Uterus (tissue), 4 donors: ENCODE results near the gene TTC7B. TPM values are rescaled to one million over a fixed set of nuclear protein-coding genes. Genes with fewer than 3 reads are reported as not detected.

ENCODE experiments used
- DNase-seq, 2 donors: peaks; one replicate each; pipeline ENCODE4 v3.0.0-alpha.2; 2019 to 2020
- H3K27ac ChIP-seq, 2 donors: fragments of 200-600 bp; sonication (generic); 1 replicate in 1 of 2; 2 replicates in 1 of 2; pipeline ENCODE4 v1.5.1; 2016 to 2018
- H3K27me3 ChIP-seq, 2 donors: fragments of 200-600 bp; sonication (generic); one replicate each; pipeline ENCODE4 v1.5.1; 2018 to 2019; ENCODE audit warnings: control low read depth in 1 of 2
- H3K36me3 ChIP-seq, 2 donors: fragments of 200-600 bp; sonication (generic); one replicate each; pipeline ENCODE4 v1.5.1; 2019; ENCODE audit warnings: control low read depth in 1 of 2
- H3K4me1 ChIP-seq, 2 donors: fragments of 200-600 bp; sonication (generic); one replicate each; pipeline ENCODE4 v1.5.1; 2018 to 2019; ENCODE audit warnings: control low read depth in 1 of 2
- H3K4me3 ChIP-seq, 2 donors: fragments of 200-600 bp; sonication (generic); 1 replicate in 1 of 2; 2 replicates in 1 of 2; pipeline ENCODE4 v1.5.1; 2018 to 2019; ENCODE audit warnings: mild to moderate bottlenecking in 1 of 2
- H3K9me3 ChIP-seq, 2 donors: fragments of 200-600 bp; sonication (generic); one replicate each; pipeline ENCODE4 v1.5.1; 2019; ENCODE audit warnings: control low read depth in 1 of 2
- POLR2A ChIP-seq, 2 donors: fragments of 450-650 bp; IDR thresholded peaks; one replicate each; pipeline ENCODE4 v1.6.1; 2016; ENCODE audit warnings: antibody characterized with exemption in 2 of 2, mild to moderate bottlenecking in 1 of 2, moderate library complexity in 1 of 2
- intact Hi-C: fragments of 100-400 bp; cut with DNase I; formaldehyde crosslinking; loops from one replicate; pipeline ENCODE4 v1.15.1; 2023; ENCODE audit warnings: low total_unique reads
- total RNA-seq, 4 donors: library from RNA; depleted of rRNA in 3 of 4; stranded (reverse); fragments of >200 nt in 3 of 4; gene quantifications; one replicate each; pipeline versions ENCODE4 v1.1.0 to v1.2.4, GENCODE V29; 2014 to 2023
- TF ChIP-seq, protein P1 (sequence below), 4 experiments: fragments of 200-600 bp in 2 of 4; fragments of 450-650 bp in 2 of 4; sonication (generic) in 2 of 4; IDR thresholded peaks; one replicate each; pipeline ENCODE4 v1.5.1; 2016 to 2019; ENCODE audit warnings: antibody characterized with exemption in 4 of 4, mild to moderate bottlenecking in 2 of 4, moderate library complexity in 1 of 4
- donor health status: DM: yes; HTN: yes; CAD: no.

TTC7B gene
- total RNA-seq, 4 donors from 2014 or later = 15.3 to 73.9 (median 28.0) TPM

DNA sequence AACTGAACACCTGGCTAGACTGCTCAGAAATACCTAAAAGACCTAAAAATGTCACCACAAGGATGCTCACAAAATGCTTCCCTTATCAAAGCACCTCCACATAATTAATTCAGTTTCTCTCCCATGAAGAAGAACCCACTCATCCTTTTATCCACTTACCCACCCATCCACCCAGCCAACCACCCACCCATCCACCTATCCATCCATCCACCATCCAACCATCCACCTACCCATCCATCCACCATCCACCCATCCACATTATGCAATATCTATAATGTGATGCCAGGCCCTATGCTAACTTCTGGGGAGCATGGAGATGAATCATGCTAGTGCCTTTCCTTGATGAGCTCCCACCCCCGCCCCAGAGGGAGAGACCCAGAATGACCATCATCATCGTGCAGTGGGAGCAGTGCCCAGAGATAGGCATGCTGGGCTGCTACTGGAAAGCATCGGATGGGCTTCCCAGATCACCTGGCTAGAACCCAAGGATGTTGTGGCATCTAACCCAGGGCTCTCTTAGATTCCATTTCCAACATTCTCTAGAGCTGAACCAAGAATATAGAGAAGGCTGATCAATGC lies 166.6 kb downstream of the TTC7B start:
- no peaks in the 10 kb centered on the region for H3K4me1 ChIP-seq
- H3K27ac ChIP-seq = no peak overlapping the region
- no peaks in the 10 kb centered on the region for H3K9me3 ChIP-seq
- TF ChIP-seq POLR2A (IDR thresholded peaks at IDR 0.05) = no peak
- intact Hi-C loops = no loop called here
- H3K36me3 ChIP-seq = no peaks in the 10 kb centered on the region
- no peak for DNase-seq
- no peak overlapping the region for H3K4me3 ChIP-seq
- no peaks in the 10 kb centered on the region for H3K27me3 ChIP-seq

DNA sequence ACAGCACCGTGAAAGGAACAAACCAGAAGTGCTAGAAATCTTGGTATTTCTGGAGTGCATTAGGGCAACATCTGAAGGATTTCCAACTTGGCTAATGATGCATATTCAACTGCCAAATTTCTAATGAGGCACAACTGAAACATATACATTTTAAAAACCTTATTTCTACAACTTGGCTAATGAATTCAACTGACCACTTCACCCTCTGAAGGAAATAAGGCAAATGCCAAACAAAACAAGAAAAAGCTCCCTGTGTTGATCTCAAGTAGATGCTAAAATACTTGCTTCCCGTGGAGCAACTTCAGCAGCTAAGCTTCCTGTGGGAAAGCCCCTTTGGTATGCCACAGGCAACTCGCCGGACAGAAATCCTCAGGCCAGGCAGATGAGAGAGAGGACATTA lies 167.1 kb downstream of the TTC7B start:
- Histone ChIP-seq H3K36me3 (no peaks in the 10 kb centered on the region), H3K4me1 (no peaks in the 10 kb centered on the region), H3K27ac (no peak overlapping the region), H3K27me3 (no peaks in the 10 kb centered on the region), H3K4me3 (no peak overlapping the region), H3K9me3 (no peaks in the 10 kb centered on the region)
- intact Hi-C loops = no loop called here
- no peak for DNase-seq
- TF ChIP-seq, protein P1, sequence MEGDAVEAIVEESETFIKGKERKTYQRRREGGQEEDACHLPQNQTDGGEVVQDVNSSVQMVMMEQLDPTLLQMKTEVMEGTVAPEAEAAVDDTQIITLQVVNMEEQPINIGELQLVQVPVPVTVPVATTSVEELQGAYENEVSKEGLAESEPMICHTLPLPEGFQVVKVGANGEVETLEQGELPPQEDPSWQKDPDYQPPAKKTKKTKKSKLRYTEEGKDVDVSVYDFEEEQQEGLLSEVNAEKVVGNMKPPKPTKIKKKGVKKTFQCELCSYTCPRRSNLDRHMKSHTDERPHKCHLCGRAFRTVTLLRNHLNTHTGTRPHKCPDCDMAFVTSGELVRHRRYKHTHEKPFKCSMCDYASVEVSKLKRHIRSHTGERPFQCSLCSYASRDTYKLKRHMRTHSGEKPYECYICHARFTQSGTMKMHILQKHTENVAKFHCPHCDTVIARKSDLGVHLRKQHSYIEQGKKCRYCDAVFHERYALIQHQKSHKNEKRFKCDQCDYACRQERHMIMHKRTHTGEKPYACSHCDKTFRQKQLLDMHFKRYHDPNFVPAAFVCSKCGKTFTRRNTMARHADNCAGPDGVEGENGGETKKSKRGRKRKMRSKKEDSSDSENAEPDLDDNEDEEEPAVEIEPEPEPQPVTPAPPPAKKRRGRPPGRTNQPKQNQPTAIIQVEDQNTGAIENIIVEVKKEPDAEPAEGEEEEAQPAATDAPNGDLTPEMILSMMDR (IDR thresholded peaks at IDR 0.05) = no peak
- no peak for TF ChIP-seq POLR2A (IDR thresholded peaks at IDR 0.05)

GRCh38 chr14:90648421-90648820 lies 167.8 kb downstream of the TTC7B start:
- Histone ChIP-seq H3K4me3 (no peak overlapping the region), H3K4me1 (no peaks in the 10 kb centered on the region), H3K27ac (no peak overlapping the region), H3K36me3 (no peaks in the 10 kb centered on the region), H3K27me3 (no peaks in the 10 kb centered on the region), H3K9me3 (no peaks in the 10 kb centered on the region)
- intact Hi-C loops = no loop called here
- TF ChIP-seq POLR2A (IDR thresholded peaks at IDR 0.05) = no peak
- TF ChIP-seq, protein P1 (IDR thresholded peaks at IDR 0.05) = no peak
- no peak for DNase-seq

DNA sequence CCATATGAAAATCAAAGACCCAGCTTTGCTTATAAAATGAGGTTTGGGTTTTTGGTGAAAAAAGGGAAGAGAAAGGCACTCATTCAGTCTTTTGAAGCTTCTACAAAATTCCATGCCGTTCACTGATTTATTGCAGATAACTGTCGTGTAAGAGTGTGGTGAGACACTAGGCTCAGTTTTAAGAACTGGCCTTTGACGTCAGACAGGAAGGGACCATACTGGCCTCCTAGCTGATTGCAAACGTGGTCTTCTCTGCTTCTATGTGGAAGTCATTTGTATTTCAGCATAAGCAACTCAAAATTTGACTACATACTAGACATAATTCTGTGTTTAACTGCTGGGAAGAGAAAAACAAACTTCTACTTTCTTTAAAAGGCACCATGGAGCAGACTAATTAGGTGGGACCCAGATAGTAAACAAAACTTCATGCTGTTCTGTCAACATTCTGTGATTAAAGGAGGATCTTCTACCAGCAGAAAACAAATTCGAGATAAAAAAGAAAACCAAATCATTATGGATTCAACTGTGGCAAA lies 168.7 kb downstream of the TTC7B start:
- TF ChIP-seq, protein P1 (IDR thresholded peaks at IDR 0.05) = no peak
- no peak for TF ChIP-seq POLR2A (IDR thresholded peaks at IDR 0.05)
- Histone ChIP-seq H3K4me3 (no peak overlapping the region), H3K9me3 (no peaks in the 10 kb centered on the region), H3K36me3 (no peaks in the 10 kb centered on the region), H3K27ac (no peak overlapping the region), H3K27me3 (no peaks in the 10 kb centered on the region), H3K4me1 (no peaks in the 10 kb centered on the region)
- no peak for DNase-seq
- intact Hi-C loops = no loop called here

DNA sequence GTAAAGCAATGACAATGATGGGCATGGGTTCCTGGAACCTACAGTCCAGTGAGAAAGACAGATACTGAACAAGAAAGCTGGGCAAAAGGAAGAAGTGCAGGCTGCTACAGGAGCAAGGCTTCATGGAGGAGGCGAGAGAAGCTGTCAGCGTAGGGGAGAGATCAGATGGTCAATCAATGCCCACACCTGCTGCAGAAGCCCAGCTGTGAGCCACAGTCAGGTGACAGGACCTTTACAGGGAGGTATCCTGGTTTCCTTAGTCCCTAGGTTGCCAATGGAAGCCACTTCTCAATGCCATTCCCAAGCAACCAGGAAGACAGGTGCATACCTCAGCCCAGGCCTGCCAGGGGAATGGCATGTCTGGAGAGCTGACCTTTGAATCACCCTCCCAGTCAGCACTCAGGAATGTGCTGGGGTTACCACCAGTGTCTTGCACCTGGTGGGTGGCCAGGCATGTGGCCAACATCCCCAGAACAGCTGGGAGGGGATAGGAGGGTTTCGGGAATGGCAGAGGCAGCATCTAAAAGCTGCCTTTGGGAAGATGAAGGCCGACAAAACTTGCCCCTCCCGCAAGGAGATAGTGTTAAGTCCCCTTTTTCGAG lies 170.3 kb downstream of the TTC7B start:
- Histone ChIP-seq H3K4me1 (no peaks in the 10 kb centered on the region), H3K27ac (peak overlapping the region in 1 of 2 donors; percentile 34), H3K36me3 (no peaks in the 10 kb centered on the region), H3K27me3 (no peaks in the 10 kb centered on the region), H3K4me3 (no peak overlapping the region), H3K9me3 (no peaks in the 10 kb centered on the region)
- intact Hi-C loops = no loop called here
- TF ChIP-seq, protein P1 (IDR thresholded peaks at IDR 0.05) = no peak
- TF ChIP-seq POLR2A (IDR thresholded peaks at IDR 0.05) = no peak
- no peak for DNase-seq
